Subcutaneous abdominal adipose tissue (tissue), 5 donors: ENCODE measurements around the gene TOP3B.
A peak's percentile ranks its signal among the peaks of the same experiment; 100 is the strongest.

ENCODE experiments used
- H3K27ac ChIP-seq: one replicate; pipeline ENCODE4 v1.7.0; 2013; ENCODE audit warnings: low read depth, mild to moderate bottlenecking, inconsistent platforms, low read length, moderate library complexity
- H3K27me3 ChIP-seq, 5 donors: one replicate each; pipeline ENCODE4 v1.7.0; 2013; ENCODE audit warnings: low read length in 5 of 5, inconsistent platforms in 1 of 5; ENCODE audit not compliant: control insufficient read depth in 5 of 5, insufficient read depth in 4 of 5
- H3K36me3 ChIP-seq, 5 donors: one replicate each; pipeline ENCODE4 v1.7.0; 2013; ENCODE audit warnings: low read length in 5 of 5; ENCODE audit not compliant: control insufficient read depth in 5 of 5, insufficient read depth in 5 of 5
- H3K4me1 ChIP-seq, 5 donors: one replicate each; pipeline ENCODE4 v1.7.0; 2013; ENCODE audit warnings: low read length in 5 of 5, mild to moderate bottlenecking in 3 of 5, moderate library complexity in 1 of 5; ENCODE audit not compliant: control insufficient read depth in 5 of 5, insufficient read depth in 5 of 5
- H3K4me3 ChIP-seq, 5 donors: one replicate each; pipeline ENCODE4 v1.7.0; 2013; ENCODE audit warnings: low read length in 5 of 5, low read depth in 1 of 5
- H3K9ac ChIP-seq, 5 donors: one replicate each; pipeline ENCODE4 v1.7.0; 2013; ENCODE audit warnings: low read length in 5 of 5, mild to moderate bottlenecking in 4 of 5, moderate library complexity in 3 of 5
- H3K9me3 ChIP-seq, 5 donors: one replicate each; pipeline ENCODE4 v1.7.0; 2013; ENCODE audit warnings: low read length in 5 of 5; ENCODE audit not compliant: control insufficient read depth in 5 of 5
- donor health status: healthy.
- donor health status: healthy.
- donor health status: healthy.
- donor health status: healthy.
- donor health status: healthy.

The TOP3B gene

GRCh38 chr22:21982338-21982965 lies at the start of gene TOP3B:
Gene TOP3B, minus strand, starts transcription at chr22:21982787. Its CDS starts 7,078 bp downstream, at chr22:21975709.
- Histone ChIP-seq H3K36me3 (peaks cover 0 to 11% (median 7%) of the 10 kb centered on the region in 5 donors), H3K4me1 (peaks cover 0 to 21% (median 16%) of the 10 kb centered on the region in 5 donors), H3K27ac (peak within 1 kb of the TSS; percentile 69), H3K27me3 (no peaks in the 10 kb centered on the region), H3K9ac (peak within 1 kb of the TSS; percentile 93 to 99 (median 98)), H3K4me3 (peak within 1 kb of the TSS; percentile 67 to 96 (median 88)), H3K9me3 (no peaks in the 10 kb centered on the region)

GRCh38 chr22:22031183-22031945 lies 48.8 kb upstream of the TOP3B start:
- H3K9me3 ChIP-seq = no peaks in the 10 kb centered on the region
- H3K27me3 ChIP-seq = peaks cover 0 to 6% (median 3%) of the 10 kb centered on the region in 5 donors
- no peak overlapping the region for H3K4me3 ChIP-seq
- H3K4me1 ChIP-seq = no peaks in the 10 kb centered on the region
- no peaks in the 10 kb centered on the region for H3K36me3 ChIP-seq
- H3K9ac ChIP-seq = no peak overlapping the region
- no peak overlapping the region for H3K27ac ChIP-seq

- Histone ChIP-seq H3K9ac (no peak overlapping the region), H3K4me3 (no peak overlapping the region), H3K27me3 (peaks cover 0 to 6% (median 5%) of the 10 kb centered on the region in 5 donors), H3K27ac (no peak overlapping the region), H3K4me1 (no peaks in the 10 kb centered on the region), H3K36me3 (no peaks in the 10 kb centered on the region), H3K9me3 (no peaks in the 10 kb centered on the region)
These were observed 48.1 kb upstream of the TOP3B start for GRCh38 chr22:22030493-22031182.

GRCh38 chr22:22027955-22028354 lies 45.4 kb upstream of the TOP3B start:
- H3K4me3 ChIP-seq = no peak overlapping the region
- H3K9me3 ChIP-seq = no peaks in the 10 kb centered on the region
- H3K9ac ChIP-seq = no peak overlapping the region
- H3K27ac ChIP-seq = no peak overlapping the region
- H3K4me1 ChIP-seq = peaks cover 0 to 2% (median 0%) of the 10 kb centered on the region in 5 donors
- H3K27me3 ChIP-seq = peaks cover 0 to 6% (median 3%) of the 10 kb centered on the region in 5 donors
- no peaks in the 10 kb centered on the region for H3K36me3 ChIP-seq

GRCh38 chr22:22026157-22026831 lies 43.7 kb upstream of the TOP3B start:
- peaks cover 0 to 10% (median 0%) of the 10 kb centered on the region in 5 donors for H3K4me1 ChIP-seq
- no peaks in the 10 kb centered on the region for H3K9me3 ChIP-seq
- no peak overlapping the region for H3K4me3 ChIP-seq
- H3K27ac ChIP-seq = no peak overlapping the region
- H3K27me3 ChIP-seq = peaks cover 0 to 3% (median 0%) of the 10 kb centered on the region in 5 donors
- no peaks in the 10 kb centered on the region for H3K36me3 ChIP-seq
- no peak overlapping the region for H3K9ac ChIP-seq

- Histone ChIP-seq H3K4me1 (peaks cover 0 to 10% (median 0%) of the 10 kb centered on the region in 5 donors), H3K36me3 (no peaks in the 10 kb centered on the region), H3K4me3 (no peak overlapping the region), H3K9me3 (no peaks in the 10 kb centered on the region), H3K27ac (no peak overlapping the region), H3K9ac (no peak overlapping the region), H3K27me3 (peaks cover 0 to 3% (median 0%) of the 10 kb centered on the region in 5 donors)
These were observed 43.0 kb upstream of the TOP3B start for GRCh38 chr22:22025320-22026156.

GRCh38 chr22:22024440-22024839 lies 41.9 kb upstream of the TOP3B start:
- no peak overlapping the region for H3K9ac ChIP-seq
- no peaks in the 10 kb centered on the region for H3K36me3 ChIP-seq
- H3K27ac ChIP-seq = no peak overlapping the region
- H3K9me3 ChIP-seq = no peaks in the 10 kb centered on the region
- H3K27me3 ChIP-seq = peaks cover 0 to 3% (median 0%) of the 10 kb centered on the region in 5 donors
- peaks cover 0 to 10% (median 0%) of the 10 kb centered on the region in 5 donors for H3K4me1 ChIP-seq
- no peak overlapping the region for H3K4me3 ChIP-seq

- H3K4me1 ChIP-seq = peaks cover 0 to 10% (median 0%) of the 10 kb centered on the region in 5 donors
- H3K4me3 ChIP-seq = no peak overlapping the region
- no peak overlapping the region for H3K9ac ChIP-seq
- peaks cover 0 to 5% (median 0%) of the 10 kb centered on the region in 5 donors for H3K27me3 ChIP-seq
- no peaks in the 10 kb centered on the region for H3K36me3 ChIP-seq
- H3K9me3 ChIP-seq = no peaks in the 10 kb centered on the region
- no peak overlapping the region for H3K27ac ChIP-seq
These were observed 41.1 kb upstream of the TOP3B start for GRCh38 chr22:22023581-22024137.
